G401 (cell line): ENCODE data around the gene TUBA8. TPM values are rescaled to one million over a fixed set of nuclear protein-coding genes. Genes with fewer than 3 reads are reported as not detected.
A peak's percentile ranks its signal among the peaks of the same experiment; 100 is the strongest.

Experiments used
- DNase-seq: peaks from one replicate; pipeline ENCODE4 v3.0.0-alpha.2; 2015; ENCODE audit warnings: low spot score
- in situ Hi-C: cut with HindIII; loops from 2 replicates; pipeline ENCODE4 v1.10.0; 2016; ENCODE audit warnings: low sequenced_read_pairs, mixed read lengths
- total RNA-seq: library from RNA; depleted of rRNA; stranded (reverse); fragments of >200 nt; shearing (Covaris generic); gene quantifications from 2 replicates; pipeline ENCODE4 v1.2.3, GENCODE V29; 2014

TUBA8 gene
- total RNA-seq, 1 experiment from 2014 or later: not detected

DNA sequence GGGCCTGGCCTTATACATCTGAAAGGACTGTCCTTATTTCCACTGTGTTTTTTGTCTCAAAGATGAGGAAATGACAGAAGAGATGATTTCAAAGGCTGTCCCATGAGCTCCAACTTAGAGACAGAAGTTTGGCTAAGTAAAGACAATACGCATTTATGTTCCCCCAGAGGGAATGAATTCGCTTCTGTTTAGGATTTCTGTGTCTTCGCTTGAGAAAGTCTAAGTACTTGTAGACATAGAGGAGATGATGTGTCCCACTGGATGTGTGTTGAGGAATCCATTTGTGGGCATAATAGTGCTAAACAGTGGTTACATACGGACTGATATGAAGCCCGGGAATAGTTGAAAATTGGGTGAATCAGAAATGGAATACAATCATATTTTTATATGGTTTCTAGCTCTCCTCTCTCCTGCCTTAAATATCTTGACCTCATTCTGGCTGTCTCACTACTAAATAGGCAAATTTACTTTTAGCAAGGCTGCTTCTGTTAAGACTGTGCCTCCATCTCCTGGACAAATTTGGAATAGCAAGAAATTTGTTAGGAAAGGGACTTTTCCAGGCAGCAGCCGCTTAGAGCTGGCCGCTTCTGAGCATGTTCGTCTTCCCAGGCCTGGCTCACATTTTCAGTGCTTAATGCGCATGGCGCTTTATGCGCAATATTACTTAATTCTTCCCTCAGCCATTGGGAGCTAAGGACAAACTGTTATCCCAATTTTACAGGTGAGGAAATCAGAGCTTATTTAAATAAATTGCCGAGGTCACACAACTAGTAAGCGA lies 34.7 kb upstream of the TUBA8 start:
- in situ Hi-C loops: no loop called here
- peak; percentile 96 for DNase-seq

DNA sequence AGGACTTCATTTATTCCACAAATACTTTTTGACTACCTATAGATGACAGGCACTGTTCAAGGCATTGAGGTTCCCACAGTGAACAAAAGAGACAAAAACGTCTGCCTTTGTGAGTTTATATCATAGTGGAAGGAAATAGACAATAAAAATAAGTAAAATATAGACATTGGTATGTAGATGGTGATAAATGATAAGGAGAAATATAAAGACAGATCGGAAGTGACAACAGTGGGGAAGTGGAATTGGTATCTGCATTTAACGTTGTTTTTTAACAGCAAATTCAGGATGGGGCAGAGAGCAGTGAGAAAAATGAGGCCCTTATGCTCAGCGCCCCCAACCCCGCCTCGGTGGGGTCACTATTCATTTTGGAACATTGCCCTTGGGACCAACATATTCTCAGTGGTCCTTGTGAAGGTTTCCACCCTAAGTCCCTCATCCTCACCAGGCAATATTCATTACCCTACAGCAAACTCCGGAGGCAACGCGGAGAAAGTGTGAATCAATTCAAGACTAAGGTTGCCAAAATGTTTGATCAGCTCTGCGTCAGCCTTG lies 33.4 kb upstream of the TUBA8 start:
- no peak for DNase-seq
- in situ Hi-C loops: no loop called here

GRCh38 chr22:18077639-18078328 lies 32.8 kb upstream of the TUBA8 start, which contains the start of gene PEX26:
Gene PEX26, plus strand, starts transcription at chr22:18077990. Its CDS starts 387 bp downstream, at chr22:18078377.
- in situ Hi-C loops: no loop called here
- DNase-seq: peak; percentile 97

DNA sequence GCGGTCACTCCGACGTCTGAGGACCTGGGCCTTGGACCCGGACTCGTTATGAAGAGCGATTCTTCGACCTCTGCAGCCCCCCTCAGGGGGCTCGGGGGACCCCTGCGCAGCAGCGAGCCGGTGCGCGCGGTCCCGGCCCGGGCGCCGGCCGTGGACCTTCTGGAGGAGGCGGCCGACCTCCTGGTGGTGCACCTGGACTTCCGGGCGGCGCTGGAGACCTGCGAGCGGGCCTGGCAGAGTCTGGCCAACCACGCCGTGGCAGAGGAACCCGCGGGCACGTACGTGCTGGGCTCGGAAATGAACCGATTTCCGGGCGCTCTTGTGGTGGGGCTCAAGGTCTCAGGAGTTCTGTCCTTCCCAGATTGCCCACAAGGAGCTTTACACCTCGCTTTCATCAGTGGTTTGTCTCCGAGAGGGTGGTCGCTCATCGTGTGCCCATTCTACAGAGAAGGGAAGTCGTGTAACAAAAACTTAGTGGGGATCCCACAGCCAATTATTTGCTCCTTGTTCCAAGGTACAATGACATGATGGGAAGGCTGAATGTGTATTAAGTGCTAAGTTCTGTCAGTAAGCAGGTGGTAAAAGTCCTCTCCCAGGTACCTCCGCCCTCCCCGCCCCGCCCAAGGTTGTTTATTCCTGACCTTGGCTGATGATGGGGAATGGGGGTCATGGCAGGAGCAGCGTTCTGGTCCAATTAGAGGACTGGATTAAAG lies 32.1 kb upstream of the TUBA8 start:
- in situ Hi-C loops: no loop called here
- DNase-seq: no peak

- no peak for DNase-seq
- in situ Hi-C loops: no loop called here
These were observed 30.8 kb upstream of the TUBA8 start for GRCh38 chr22:18079706-18080233.

DNA sequence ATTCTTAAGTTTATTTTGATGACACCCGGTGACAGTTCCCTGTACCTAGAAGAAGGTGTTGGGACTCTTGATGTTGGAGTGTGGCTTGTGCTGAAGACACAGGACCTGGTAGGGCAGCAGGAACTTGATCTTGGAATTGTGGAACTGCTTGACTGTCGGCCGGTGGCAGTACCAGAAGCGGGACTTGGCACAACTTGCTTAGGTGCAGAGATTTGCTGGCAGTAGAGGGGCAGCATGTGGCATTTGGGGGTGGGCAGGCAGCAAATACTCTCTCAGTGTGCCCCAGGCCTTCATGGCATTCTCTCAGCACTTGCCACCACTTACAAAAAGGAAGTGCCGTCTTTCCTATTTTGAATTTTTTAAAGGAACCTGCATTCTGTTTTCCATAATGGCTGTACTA lies 29.2 kb upstream of the TUBA8 start:
- DNase-seq: no peak
- in situ Hi-C loops: no loop called here

- in situ Hi-C loops: no loop called here
- DNase-seq: no peak
These were observed 28.1 kb upstream of the TUBA8 start for GRCh38 chr22:18082467-18082866.

DNA sequence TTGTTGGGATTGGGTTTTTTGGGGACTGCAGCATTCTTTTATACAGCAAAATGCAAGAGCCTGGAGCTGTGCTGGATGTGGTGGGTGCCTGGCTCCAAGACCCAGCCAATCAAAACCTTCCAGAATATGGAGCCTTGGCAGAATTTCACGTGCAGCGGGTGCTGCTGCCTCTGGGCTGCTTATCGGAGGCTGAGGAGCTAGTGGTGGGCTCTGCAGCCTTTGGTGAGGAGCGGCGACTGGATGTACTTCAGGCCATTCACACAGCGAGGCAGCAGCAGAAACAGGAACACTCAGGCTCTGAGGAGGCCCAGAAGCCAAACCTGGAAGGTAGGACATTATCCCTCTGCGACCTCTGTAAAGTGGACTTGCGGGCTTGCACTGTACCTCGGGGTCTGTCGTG lies 27.2 kb upstream of the TUBA8 start:
- in situ Hi-C loops: no loop called here

DNA sequence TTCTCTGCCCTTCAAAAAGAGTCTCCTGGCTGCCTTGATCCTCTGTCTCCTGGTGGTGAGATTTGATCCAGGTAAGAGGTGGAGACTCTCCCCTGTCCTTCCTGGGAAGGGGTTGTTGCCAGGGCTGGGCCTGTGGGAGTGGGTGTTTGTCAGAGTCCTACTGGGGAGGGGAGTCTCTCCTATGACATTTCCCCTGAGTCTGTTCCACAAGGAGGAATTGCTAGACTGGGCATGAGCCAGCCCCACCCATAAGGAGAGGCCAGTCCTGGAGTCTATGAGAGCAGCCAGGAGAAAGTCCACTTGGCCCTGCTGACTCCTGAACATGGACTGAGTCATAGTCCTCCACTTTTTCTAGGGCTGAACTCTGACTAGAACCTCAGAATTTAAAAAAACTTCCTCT lies 25.4 kb upstream of the TUBA8 start:
- in situ Hi-C loops: no loop called here
- no peak for DNase-seq

More for the DNA sequence above, 27.2 kb upstream of the TUBA8 start:
- DNase-seq: no peak

DNA sequence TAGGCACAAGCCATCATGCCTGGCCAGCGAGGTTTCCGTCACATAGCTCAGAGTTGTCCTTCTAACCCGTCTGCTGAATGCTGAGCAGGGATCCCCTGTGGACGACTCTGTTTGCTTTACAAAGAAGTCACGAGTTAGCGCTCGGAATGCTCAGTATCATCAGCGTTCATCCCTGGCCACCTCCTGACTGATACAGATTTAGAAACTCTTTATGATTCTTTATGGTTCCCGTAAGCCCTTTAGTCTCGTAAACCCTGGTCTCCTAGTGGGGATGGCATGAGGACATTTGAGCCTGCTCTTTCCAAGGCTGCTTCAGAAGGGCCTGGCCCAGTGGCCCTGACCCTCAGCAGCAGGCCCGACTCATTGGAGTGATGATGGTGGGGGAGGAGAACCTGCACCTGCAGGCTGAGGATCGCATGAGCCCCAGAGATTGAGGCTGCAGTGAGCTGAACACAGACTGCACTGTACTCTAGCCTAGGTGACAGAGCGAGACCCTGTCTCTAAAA lies 23.2 kb upstream of the TUBA8 start:
- no peak for DNase-seq
- in situ Hi-C loops: no loop called here

DNA sequence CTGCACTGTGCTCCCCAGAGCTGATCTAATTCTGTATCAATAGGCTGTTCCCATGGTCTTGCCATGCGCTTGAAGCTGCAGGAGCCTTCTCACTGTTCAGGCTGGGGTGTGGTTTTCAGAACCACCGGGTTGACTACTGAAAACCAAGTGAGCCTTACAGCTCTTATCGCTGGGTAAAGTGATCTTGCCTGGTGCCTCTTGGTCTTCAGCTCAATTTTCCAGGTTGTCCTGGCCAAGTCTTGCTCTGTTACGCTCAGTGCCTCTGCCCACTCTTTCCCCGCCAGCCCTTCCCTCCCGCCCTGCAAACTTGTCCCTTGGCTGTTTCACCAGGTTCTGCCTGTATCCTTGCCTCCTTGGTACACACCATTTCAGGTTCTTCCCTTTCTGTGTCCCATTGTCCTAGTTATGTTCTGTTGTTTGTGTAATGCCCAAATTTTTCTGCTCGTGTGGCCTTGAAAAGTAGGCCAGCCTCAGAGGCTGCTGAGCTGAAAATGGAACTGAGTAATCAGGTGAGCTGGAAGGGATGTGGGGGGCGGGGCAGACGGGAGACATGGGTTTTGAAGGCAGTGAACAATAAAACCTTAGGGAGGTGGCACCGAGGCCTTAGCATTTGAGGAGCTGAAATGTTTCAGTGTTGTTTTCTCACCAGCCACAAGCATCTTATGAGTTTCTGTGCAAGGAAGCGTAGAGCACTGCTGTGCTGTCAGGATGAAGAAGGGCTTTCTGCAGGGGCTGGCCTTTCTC lies 21.6 kb upstream of the TUBA8 start:
- in situ Hi-C loops: no loop called here
- peak; percentile 85 for DNase-seq

DNA sequence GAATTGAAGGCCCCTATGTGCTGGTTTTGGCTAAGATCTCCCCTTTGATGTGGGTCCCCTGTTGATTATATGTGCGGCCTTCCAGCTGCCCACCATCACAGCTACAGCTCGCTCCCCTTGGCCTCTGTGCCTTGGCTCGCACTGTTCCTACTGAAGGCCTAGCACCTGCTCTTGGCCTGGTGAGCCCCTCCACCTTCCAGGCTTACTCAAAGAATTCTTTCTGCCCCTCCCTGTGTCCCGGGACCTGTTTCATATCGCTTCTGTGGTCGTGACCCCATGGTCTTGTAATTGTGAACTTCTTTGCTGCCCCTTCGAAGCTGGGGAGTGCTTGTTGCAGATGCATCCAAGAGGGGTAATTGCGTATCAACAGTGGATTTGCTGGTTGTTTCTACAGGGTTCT lies 20.3 kb upstream of the TUBA8 start:
- in situ Hi-C loops: no loop called here
- DNase-seq: no peak

GRCh38 chr22:18091478-18091877 lies 19.1 kb upstream of the TUBA8 start:
- in situ Hi-C loops: no loop called here

DNA sequence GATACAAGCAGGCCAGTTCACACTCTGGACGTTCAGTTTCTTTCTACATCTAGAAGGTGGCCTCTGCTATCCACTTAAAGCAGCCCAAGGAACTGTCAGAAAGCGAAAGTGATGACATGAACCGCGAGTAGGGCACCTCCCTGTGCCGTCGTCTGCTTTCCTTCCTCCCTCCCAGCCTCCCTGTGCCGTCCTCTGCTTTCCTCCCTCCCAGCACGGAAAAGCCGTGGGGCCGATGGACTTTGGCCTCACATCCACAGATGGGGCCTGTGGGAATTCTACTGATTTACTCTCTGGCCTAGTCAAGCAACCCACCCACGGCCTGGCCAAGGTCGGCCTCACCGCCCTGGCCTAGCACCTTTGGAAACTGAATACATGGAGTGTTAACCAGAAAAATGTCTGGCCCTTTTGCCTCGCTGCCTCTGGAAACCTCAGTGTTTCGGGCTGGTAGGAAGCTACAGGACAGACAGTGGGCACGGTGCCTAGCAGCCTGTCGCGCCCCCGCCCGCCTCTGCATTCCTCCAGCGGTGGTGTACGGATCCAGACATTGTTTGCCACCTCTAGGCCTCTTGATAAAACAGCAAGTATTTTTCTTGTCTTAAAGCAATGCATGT lies 18.6 kb upstream of the TUBA8 start:
- in situ Hi-C loops: no loop called here

More at GRCh38 chr22:18091478-18091877, 19.1 kb upstream of the TUBA8 start:
- no peak for DNase-seq

GRCh38 chr22:18093661-18094060 lies 16.9 kb upstream of the TUBA8 start:
- in situ Hi-C loops: no loop called here
- DNase-seq: no peak

More for the DNA sequence above, 18.6 kb upstream of the TUBA8 start:
- no peak for DNase-seq

- in situ Hi-C loops: no loop called here
- DNase-seq: peak; percentile 80
These were observed 15.4 kb upstream of the TUBA8 start for GRCh38 chr22:18095101-18095805.

GRCh38 chr22:18096823-18097222 lies 13.8 kb upstream of the TUBA8 start:
- DNase-seq: no peak
- in situ Hi-C loops: no loop called here

DNA sequence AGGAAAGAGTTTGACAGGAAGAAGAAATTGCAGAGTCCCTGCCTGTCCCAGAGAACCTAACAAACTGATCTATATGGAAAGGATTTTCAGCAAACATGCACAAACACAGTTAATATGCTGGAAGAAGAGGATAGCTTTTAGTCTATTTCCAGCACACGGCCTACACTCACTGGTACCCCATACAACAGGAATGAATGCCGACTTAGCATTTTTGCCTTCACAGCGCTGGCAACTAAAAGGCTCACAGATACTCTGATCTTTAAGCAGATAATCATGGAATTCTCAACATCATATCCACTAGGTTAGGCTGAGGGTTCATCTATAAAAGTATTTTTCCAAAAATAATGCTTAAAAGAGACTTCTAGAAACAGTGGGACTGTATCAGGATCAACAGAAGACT lies 9.8 kb upstream of the TUBA8 start:
- DNase-seq: no peak
- in situ Hi-C loops: no loop called here
